PC-3 (cell line): ENCODE measurements around the gene TCHHL1.

Experiments
- CTCF ChIP-seq: fragments of 300-600 bp; sonication (generic); conservative IDR thresholded peaks from 2 replicates; pipeline ENCODE4 v1.5.1; 2017; ENCODE audit warnings: antibody characterized with exemption, low read depth, mild to moderate bottlenecking, low read length
- EZH2 ChIP-seq: fragments of 300-600 bp; sonication (generic); IDR thresholded peaks from one replicate; pipeline ENCODE4 v1.6.1; 2017; ENCODE audit warnings: antibody characterized with exemption, mild to moderate bottlenecking, low read length; ENCODE audit not compliant: unreplicated experiment
- EZH2phosphoT487 ChIP-seq: fragments of 300-600 bp; sonication (generic); IDR thresholded peaks from 2 replicates; pipeline ENCODE4 v1.6.1; 2018; ENCODE audit warnings: mild to moderate bottlenecking, antibody characterized with exemption, low read length, borderline replicate concordance

DNA sequence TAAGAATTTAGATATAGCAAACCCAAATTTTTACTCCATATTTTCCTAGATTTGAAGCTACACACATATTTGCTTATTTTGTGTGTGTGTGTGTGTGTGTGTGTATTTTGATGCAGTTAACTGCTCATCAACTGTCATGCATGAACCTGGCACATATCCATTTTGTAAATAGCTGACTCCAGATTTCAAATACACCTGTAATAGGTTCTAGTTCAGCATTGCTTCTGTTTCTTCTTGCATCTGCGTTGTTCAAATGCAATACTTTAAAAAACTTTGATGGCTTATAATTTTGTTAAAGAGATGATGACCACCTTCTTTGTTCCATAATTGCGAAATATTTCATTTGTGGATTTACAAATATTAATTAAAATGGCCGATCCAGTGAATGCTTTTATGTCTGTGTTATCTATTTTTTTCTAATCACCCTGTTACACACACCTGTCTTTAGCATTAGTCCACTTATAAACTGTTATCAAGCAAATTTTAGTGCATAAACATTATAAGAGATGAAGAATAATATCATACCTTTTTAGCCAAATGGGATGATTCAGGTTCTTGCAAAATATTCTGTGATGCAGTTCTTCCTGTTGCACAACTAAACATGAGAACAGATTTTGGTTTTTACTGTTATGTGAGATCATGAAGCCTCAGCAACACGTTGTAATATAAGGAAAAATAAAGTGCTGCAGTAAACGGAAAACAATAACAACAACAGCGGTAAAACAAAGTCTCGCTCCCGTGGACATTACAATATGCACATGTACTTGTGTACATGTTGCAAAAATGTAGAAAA, 39.4 kb downstream of the TCHHL1 start:
- TF ChIP-seq CTCF (no peak), EZH2 (no peak), EZH2phosphoT487 (no peak)
